ENCODE measurements around the gene DLGAP1. TPM values are rescaled to one million over a fixed set of nuclear protein-coding genes. Genes with fewer than 3 reads are reported as not detected.
"Not testable (repeated sequence)": the region's sequence is repeated elsewhere in the genome, so short reads cannot be mapped to it uniquely, and the experiment has no call there.

The DLGAP1 gene
- total RNA-seq, 6 experiments from 2014 or later, result 0.19 to 1.3 (median 0.62) TPM

DNA sequence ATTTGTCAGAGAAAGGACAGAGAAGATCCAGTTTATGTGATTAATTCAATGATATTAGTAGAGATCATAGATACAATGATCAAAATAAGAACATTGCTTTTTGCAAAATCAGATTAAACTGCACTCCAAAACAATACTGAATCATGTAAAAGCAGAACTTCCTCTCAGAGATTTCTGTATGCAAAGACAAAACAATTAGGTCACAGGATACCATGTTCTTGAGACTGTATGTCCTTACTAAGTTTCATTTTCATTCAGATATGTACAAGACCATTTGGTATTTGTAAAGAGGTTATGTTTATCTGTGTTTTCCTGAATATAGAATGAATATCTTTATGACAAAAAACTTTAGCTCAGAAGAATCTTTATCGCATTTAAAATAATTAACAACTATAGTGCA is 161.8 kb downstream of the DLGAP1 start:
- no peaks in the 10 kb centered on the region for H3K4me1 Mint-ChIP-seq (ENCODE audit: low read depth)
- no peaks in the 10 kb centered on the region for H3K36me3 Mint-ChIP-seq (ENCODE audit: low read depth)
- H3K9me3 Mint-ChIP-seq, result peaks cover 76% of the 10 kb centered on the region
- TF ChIP-seq CTCF (IDR thresholded peaks at IDR 0.05), result no peak
- H3K27ac Mint-ChIP-seq, result no peak overlapping the region
- no peak for DNase-seq
- H3K4me3 Mint-ChIP-seq, result no peak overlapping the region
- H3K27me3 Mint-ChIP-seq (ENCODE audit: insufficient read depth), result no peaks in the 10 kb centered on the region

- Mint-ChIP-seq H3K27me3 (ENCODE audit: insufficient read depth) (no peaks in the 10 kb centered on the region), H3K36me3 (ENCODE audit: low read depth) (no peaks in the 10 kb centered on the region), H3K27ac (no peak overlapping the region), H3K9me3 (peaks cover 71% of the 10 kb centered on the region), H3K4me1 (ENCODE audit: low read depth) (no peaks in the 10 kb centered on the region), H3K4me3 (no peak overlapping the region)
- DNase-seq, result no peak
- no peak for TF ChIP-seq CTCF (IDR thresholded peaks at IDR 0.05)
These were observed 162.4 kb downstream of the DLGAP1 start for GRCh38 chr18:4292696-4293095.

DNA sequence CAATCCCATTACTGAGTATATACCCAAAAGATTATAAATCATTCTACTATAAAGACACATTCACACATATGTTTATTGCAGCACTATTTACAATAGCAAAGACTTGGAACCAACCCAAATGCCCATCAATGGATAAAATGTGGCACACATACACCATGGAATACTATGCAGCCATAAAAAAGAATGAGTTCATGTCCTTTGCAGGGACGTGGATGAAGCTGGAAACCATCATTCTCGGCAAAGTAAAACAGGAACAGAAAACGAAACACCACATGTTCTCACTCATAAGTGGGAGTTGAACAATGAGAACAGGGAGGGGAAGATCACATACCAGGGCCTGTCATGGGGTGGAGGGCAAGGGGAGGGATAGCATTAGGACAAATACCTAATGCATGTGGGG is 167.8 kb downstream of the DLGAP1 start:
- not testable (repeated sequence) for H3K4me3 Mint-ChIP-seq; H3K27ac Mint-ChIP-seq; DNase-seq; H3K27me3 Mint-ChIP-seq (ENCODE audit: insufficient read depth); H3K36me3 Mint-ChIP-seq (ENCODE audit: low read depth); H3K4me1 Mint-ChIP-seq (ENCODE audit: low read depth)
- peaks cover 43% of the 10 kb centered on the region for H3K9me3 Mint-ChIP-seq

DNA sequence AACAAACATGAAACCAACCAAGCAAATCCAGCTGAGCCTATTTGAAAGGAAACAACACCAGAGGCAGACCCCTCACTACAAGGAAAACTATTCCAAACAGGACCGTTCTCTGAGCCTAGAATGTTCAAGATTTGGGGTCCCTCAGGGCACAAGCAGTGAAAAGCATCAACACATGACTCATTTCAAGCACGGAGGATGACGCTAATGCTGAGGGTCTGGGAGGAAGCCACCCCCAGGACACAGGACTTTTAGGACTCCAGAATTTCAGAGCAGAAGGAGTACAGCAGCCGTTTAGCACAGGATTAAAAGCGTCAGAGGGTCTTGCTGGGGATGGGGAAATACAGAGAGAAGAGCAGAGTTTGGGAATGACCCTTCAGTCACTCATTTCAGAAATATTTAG is 168.9 kb downstream of the DLGAP1 start:
- DNase-seq, result no peak
- H3K4me3 Mint-ChIP-seq, result no peak overlapping the region
- H3K36me3 Mint-ChIP-seq (ENCODE audit: low read depth), result no peaks in the 10 kb centered on the region
- no peaks in the 10 kb centered on the region for H3K4me1 Mint-ChIP-seq (ENCODE audit: low read depth)
- TF ChIP-seq CTCF (IDR thresholded peaks at IDR 0.05), result no peak
- H3K27ac Mint-ChIP-seq, result no peak overlapping the region
- H3K27me3 Mint-ChIP-seq (ENCODE audit: insufficient read depth), result no peaks in the 10 kb centered on the region
- H3K9me3 Mint-ChIP-seq, result peaks cover 47% of the 10 kb centered on the region

DNA sequence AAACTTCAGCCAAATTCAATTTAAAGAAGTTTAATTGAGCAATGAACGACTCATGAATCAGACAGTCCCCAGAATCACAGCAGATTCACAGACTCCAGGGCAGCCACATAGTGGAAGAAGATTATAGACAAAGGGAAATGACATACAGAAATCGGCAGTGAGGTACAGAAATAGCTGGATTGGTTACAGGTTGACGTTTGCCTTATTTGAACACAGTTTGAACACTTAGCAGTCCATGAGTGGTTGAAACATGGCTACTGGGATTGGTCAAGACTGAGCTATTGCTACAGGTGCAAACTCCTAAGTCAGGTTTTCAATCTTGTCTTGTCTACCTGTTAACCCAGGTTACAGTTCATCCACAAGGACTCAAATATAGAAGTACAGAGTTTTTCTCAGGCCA is 169.6 kb downstream of the DLGAP1 start:
- no peaks in the 10 kb centered on the region for H3K36me3 Mint-ChIP-seq (ENCODE audit: low read depth)
- no peak overlapping the region for H3K4me3 Mint-ChIP-seq
- H3K9me3 Mint-ChIP-seq, result peaks cover 51% of the 10 kb centered on the region
- H3K27me3 Mint-ChIP-seq (ENCODE audit: insufficient read depth), result no peaks in the 10 kb centered on the region
- H3K4me1 Mint-ChIP-seq (ENCODE audit: low read depth), result no peaks in the 10 kb centered on the region
- no peak for DNase-seq
- TF ChIP-seq CTCF (IDR thresholded peaks at IDR 0.05), result no peak
- H3K27ac Mint-ChIP-seq, result no peak overlapping the region

- no peak overlapping the region for H3K27ac Mint-ChIP-seq
- no peaks in the 10 kb centered on the region for H3K4me1 Mint-ChIP-seq (ENCODE audit: low read depth)
- no peak for DNase-seq
- H3K36me3 Mint-ChIP-seq (ENCODE audit: low read depth), result no peaks in the 10 kb centered on the region
- peaks cover 45% of the 10 kb centered on the region for H3K9me3 Mint-ChIP-seq
- H3K27me3 Mint-ChIP-seq (ENCODE audit: insufficient read depth), result no peaks in the 10 kb centered on the region
- H3K4me3 Mint-ChIP-seq, result no peak overlapping the region
- no peak for TF ChIP-seq CTCF (IDR thresholded peaks at IDR 0.05)
These were observed 170.6 kb downstream of the DLGAP1 start for GRCh38 chr18:4284528-4284927.

Measured in HFFc6 (cell line).